HCT116 (cell line): Measurements from ENCODE around the gene GRIK4. TPM values are rescaled to one million over a fixed set of nuclear protein-coding genes. Genes with fewer than 3 reads are reported as not detected.

ENCODE experiments used
- ATAC-seq: fragments of 200-7000 bp; cut with Tn5 transposase; 2 replicates; pipeline ENCODE4 v1.9.1; 2020; ENCODE audit warnings: mild to moderate bottlenecking, moderate library complexity
- BruUV-seq: library from RNA; stranded (reverse); fragments of 400-500 nt; replicated peaks from 2 replicates; lab custom pipeline; 2021; lab: Mats Ljungman, UMichigan
- CTCF ChIA-PET: fragments of 300-600 bp; sonication (Branson Sonifier 250); formaldehyde crosslinking; loops from one replicate; lab custom pipeline; 2021; ENCODE audit warnings: antibody characterized with exemption; lab: Charles Lee
- POLR2A ChIA-PET: fragments of 300-600, 350-600 bp; sonication (Branson Sonifier 250); formaldehyde crosslinking; loops from one replicate; lab custom pipeline; 2021; ENCODE audit warnings: antibody characterized with exemption; lab: Charles Lee
- RAD21 ChIA-PET, 2 experiments: fragments of 300-600 bp; sonication (Branson Sonifier 250); formaldehyde crosslinking; loops; one replicate each; lab custom pipeline; 2023; ENCODE audit warnings: low total read pairs in 2 of 2; ENCODE audit not compliant: uncharacterized antibody in 2 of 2, unreplicated experiment in 2 of 2, low non-redundant PET in 1 of 2; lab: Charles Lee
- DNase-seq: peaks from one replicate; pipeline ENCODE4 v3.0.0-alpha.2; 2010; ENCODE audit warnings: low read depth, low spot score
- H2AFZ ChIP-seq: fragments of 200-600 bp; shearing (Covaris generic), sonication (generic); 2 replicates; pipeline ENCODE4 v1.6.1; 2017; ENCODE audit warnings: low read depth, mixed run types, mixed read lengths, antibody characterized with exemption, low read length; ENCODE audit not compliant: poor library complexity, severe bottlenecking
- H3K27ac ChIP-seq: 2 replicates; pipeline ENCODE4 v1.5.1; 2012; ENCODE audit warnings: low read depth, low read length
- H3K27me3 ChIP-seq: fragments of 200-600 bp; sonication (generic); 2 replicates; pipeline ENCODE4 v1.6.1; 2016; ENCODE audit warnings: mixed run types, low read length, mixed read lengths; ENCODE audit not compliant: insufficient read depth
- H3K36me3 ChIP-seq, 2 experiments: fragments of 200-500 bp in 1 of 2; fragments of 200-600 bp in 1 of 2; sonication (Bioruptor generic) in 1 of 2; sonication (generic) in 1 of 2; 2 replicates each; pipeline versions ENCODE4 v1.5.1 to v1.6.1; 2014 to 2016; ENCODE audit warnings: low read length in 2 of 2, inconsistent platforms in 1 of 2, mixed read lengths in 1 of 2, mixed run types in 1 of 2; ENCODE audit not compliant: insufficient read depth in 2 of 2, control insufficient read depth in 1 of 2
- H3K4me1 ChIP-seq, 2 experiments: fragments of 200-600 bp in 1 of 2; sonication (generic) in 1 of 2; 2 replicates each; pipeline versions ENCODE4 v1.5.1 to v1.6.1; 2012 to 2017; ENCODE audit warnings: low read length in 2 of 2, inconsistent platforms in 1 of 2, mild to moderate bottlenecking in 1 of 2, mixed read lengths in 1 of 2, mixed run types in 1 of 2, moderate library complexity in 1 of 2; ENCODE audit not compliant: insufficient read depth in 2 of 2, control insufficient read depth in 1 of 2
- H3K4me2 ChIP-seq: fragments of 200-600 bp; sonication (generic); 2 replicates; pipeline ENCODE4 v1.6.1; 2017; ENCODE audit warnings: mixed run types, low read length, mixed read lengths
- H3K4me3 ChIP-seq, 2 experiments: fragments of 200-600 bp in 1 of 2; sonication (generic) in 1 of 2; replicated peaks in 1 of 2; 2 replicates each; pipeline ENCODE4 v1.5.1; 2011 to 2016; ENCODE audit warnings: low read length in 2 of 2, control low read depth in 1 of 2, low read depth in 1 of 2, mild to moderate bottlenecking in 1 of 2, mixed read lengths in 1 of 2, mixed run types in 1 of 2
- H3K79me2 ChIP-seq: fragments of 200-600 bp; sonication (generic); 2 replicates; pipeline ENCODE4 v1.6.1; 2017; ENCODE audit warnings: mild to moderate bottlenecking, mixed run types, low read length, moderate library complexity, mixed read lengths; ENCODE audit not compliant: insufficient read depth
- H3K9ac ChIP-seq: fragments of 200-600 bp; sonication (generic); 2 replicates; pipeline ENCODE4 v1.6.1; 2016; ENCODE audit warnings: low read length, mixed read lengths
- H3K9me2 ChIP-seq: fragments of 200-600 bp; sonication (generic), shearing (Covaris generic); 2 replicates; pipeline ENCODE4 v1.6.1; 2017; ENCODE audit warnings: mixed run types, mild to moderate bottlenecking, moderate library complexity; ENCODE audit not compliant: insufficient read depth
- H3K9me3 ChIP-seq, 2 experiments: fragments of 200-500 bp in 1 of 2; fragments of 200-600 bp in 1 of 2; sonication (Bioruptor generic) in 1 of 2; sonication (generic) in 1 of 2; 2 replicates each; pipeline ENCODE4 v1.6.1; 2014 to 2017; ENCODE audit warnings: low read length in 2 of 2, mixed read lengths in 2 of 2, inconsistent platforms in 1 of 2, low read depth in 1 of 2, mild to moderate bottlenecking in 1 of 2, mixed run types in 1 of 2, moderate library complexity in 1 of 2; ENCODE audit not compliant: control insufficient read depth in 1 of 2, insufficient read depth in 1 of 2
- H4K20me1 ChIP-seq: fragments of 200-600 bp; sonication (generic), shearing (Covaris generic); 2 replicates; pipeline ENCODE4 v1.6.1; 2017; ENCODE audit warnings: mixed run types, mild to moderate bottlenecking, moderate library complexity; ENCODE audit not compliant: insufficient read depth
- ATF3 ChIP-seq: IDR thresholded peaks from 2 replicates; pipeline ENCODE4 v1.6.1; 2012
- CEBPB ChIP-seq: IDR thresholded peaks from 2 replicates; pipeline ENCODE4 v1.6.1; 2012; ENCODE audit warnings: low read depth
- CTCF ChIP-seq, 3 experiments: fragments of 200-600 bp in 1 of 3; sonication (generic) in 1 of 3; IDR thresholded peaks in 2 of 3; conservative IDR thresholded peaks in 1 of 3; 2 replicates each; pipeline ENCODE4 v1.5.1; 2012 to 2017; ENCODE audit warnings: low read depth in 2 of 3, low read length in 2 of 3, antibody characterized with exemption in 1 of 3, borderline replicate concordance in 1 of 3, control low read depth in 1 of 3, mild to moderate bottlenecking in 1 of 3, mixed read lengths in 1 of 3, mixed run types in 1 of 3, moderate library complexity in 1 of 3; ENCODE audit not compliant: insufficient read depth in 1 of 3
- EGR1 ChIP-seq: IDR thresholded peaks from 2 replicates; pipeline ENCODE4 v1.6.1; 2012; ENCODE audit warnings: low read depth
- ELF1 ChIP-seq: IDR thresholded peaks from 2 replicates; pipeline ENCODE4 v1.6.1; 2012; ENCODE audit warnings: low read depth, borderline replicate concordance
- EZH2 ChIP-seq: fragments of 200-600 bp; sonication (generic); IDR thresholded peaks from 2 replicates; pipeline ENCODE4 v1.6.1; 2017; ENCODE audit warnings: antibody characterized with exemption, mixed run types
- EZH2phosphoT487 ChIP-seq: fragments of 200-600 bp; IDR thresholded peaks from 2 replicates; pipeline ENCODE4 v1.6.1; 2018; ENCODE audit warnings: antibody characterized with exemption, borderline replicate concordance
- FOSL1 ChIP-seq: IDR thresholded peaks from 2 replicates; pipeline ENCODE4 v1.6.1; 2012; ENCODE audit warnings: low read depth
- MAX ChIP-seq: IDR thresholded peaks from 2 replicates; pipeline ENCODE4 v1.6.1; 2012
- POLR2AphosphoS5 ChIP-seq: IDR thresholded peaks from 2 replicates; pipeline ENCODE4 v1.6.1; 2011; ENCODE audit warnings: mild to moderate bottlenecking, low read depth, low read length, moderate library complexity
- RAD21 ChIP-seq: IDR thresholded peaks from 2 replicates; pipeline ENCODE4 v1.6.1; 2012; ENCODE audit warnings: low read depth, mild to moderate bottlenecking
- REST ChIP-seq: IDR thresholded peaks from 2 replicates; pipeline ENCODE4 v1.6.1; 2012; ENCODE audit warnings: low read depth
- SIN3A ChIP-seq: IDR thresholded peaks from 2 replicates; pipeline ENCODE4 v1.6.1; 2012; ENCODE audit warnings: low read depth
- SP1 ChIP-seq: IDR thresholded peaks from 2 replicates; pipeline ENCODE4 v1.6.1; 2012; ENCODE audit warnings: low read depth
- SRF ChIP-seq: IDR thresholded peaks from 2 replicates; pipeline ENCODE4 v1.6.1; 2012; ENCODE audit warnings: low read depth
- ZBTB33 ChIP-seq: IDR thresholded peaks from 2 replicates; pipeline ENCODE4 v1.6.1; 2011; ENCODE audit warnings: mild to moderate bottlenecking, low read length, moderate library complexity; ENCODE audit not compliant: insufficient replicate concordance; ENCODE audit errors: extremely low read depth
- intact Hi-C: fragments of 100-400 bp; cut with micrococcal nuclease; formaldehyde crosslinking; loops from 2 replicates; pipeline ENCODE4 v1.10.0; 2022
- total RNA-seq: library from RNA; stranded (reverse); gene quantifications from one replicate; pipeline ENCODE4 v1.2.1, GENCODE V29; 2021; ENCODE audit not compliant: unreplicated experiment

Gene GRIK4
- total RNA-seq, 1 experiment from 2014 or later: 0.52 TPM

GRCh38 chr11:120494595-120494994 lies 17.0 kb upstream of the GRIK4 start:
- Histone ChIP-seq H3K36me3 (no peaks in the 10 kb centered on the region), H3K4me2 (no peak overlapping the region), H3K4me3 (no peak overlapping the region), H3K27ac (no peak overlapping the region), H3K4me1 (peaks cover 4 to 9% of the 10 kb centered on the region in 2 experiments; a peak in 3 of 4 replicates), H2AFZ (no peak overlapping the region), H4K20me1 (no peaks in the 10 kb centered on the region), H3K79me2 (no peaks in the 10 kb centered on the region), H3K27me3 (no peaks in the 10 kb centered on the region), H3K9me3 (no peaks in the 10 kb centered on the region), H3K9me2 (no peaks in the 10 kb centered on the region), H3K9ac (no peak overlapping the region)
- RAD21 ChIA-PET: no interaction called here
- ATAC-seq (no peak), DNase-seq (no peak)
- CTCF ChIA-PET: no interaction called here
- no TSS peak for BruUV-seq
- TF ChIP-seq REST (no peak), ELF1 (no peak), CEBPB (no peak), SRF (no peak), RAD21 (no peak), EZH2 (no peak), ZBTB33 (no peak), ATF3 (no peak), SIN3A (no peak), EZH2phosphoT487 (no peak), MAX (no peak), CTCF (IDR thresholded peaks at IDR 0.05 in 2 of 3, conservative IDR thresholded peaks at IDR 0.05 in 1 of 3; ENCODE audit: borderline replicate concordance in 1 of 3, insufficient read depth in 1 of 3, low read depth in 2 of 3, low read length in 2 of 3) (no peak), SP1 (no peak), POLR2AphosphoS5 (no peak), FOSL1 (no peak), EGR1 (no peak)
- intact Hi-C loops: no loop called here
- POLR2A ChIA-PET: no interaction called here
